KOPT-K1 (cell line): ENCODE results near the gene COL18A1.
"Not testable (repeated sequence)": the region's sequence is repeated elsewhere in the genome, so short reads cannot be mapped to it uniquely, and the experiment has no call there.

Experiments used
- H3K27ac ChIP-seq: fragments of 200-600 bp; sonication (generic); 2 replicates; pipeline ENCODE4 v1.5.1; 2016; ENCODE audit warnings: antibody characterized with exemption, mild to moderate bottlenecking, low read depth, low read length; ENCODE audit not compliant: poor library complexity, severe bottlenecking
- H3K36me3 ChIP-seq: fragments of 200-600 bp; sonication (generic); 2 replicates; pipeline ENCODE4 v1.5.1; 2017; ENCODE audit warnings: antibody characterized with exemption, mild to moderate bottlenecking, low read length, moderate library complexity; ENCODE audit not compliant: insufficient read depth
- H3K9me3 ChIP-seq: fragments of 200-600 bp; sonication (generic); 2 replicates; pipeline ENCODE4 v1.5.1; 2017; ENCODE audit warnings: antibody characterized with exemption, low read length, mild to moderate bottlenecking; ENCODE audit not compliant: insufficient read depth, poor library complexity, severe bottlenecking

Gene COL18A1

DNA sequence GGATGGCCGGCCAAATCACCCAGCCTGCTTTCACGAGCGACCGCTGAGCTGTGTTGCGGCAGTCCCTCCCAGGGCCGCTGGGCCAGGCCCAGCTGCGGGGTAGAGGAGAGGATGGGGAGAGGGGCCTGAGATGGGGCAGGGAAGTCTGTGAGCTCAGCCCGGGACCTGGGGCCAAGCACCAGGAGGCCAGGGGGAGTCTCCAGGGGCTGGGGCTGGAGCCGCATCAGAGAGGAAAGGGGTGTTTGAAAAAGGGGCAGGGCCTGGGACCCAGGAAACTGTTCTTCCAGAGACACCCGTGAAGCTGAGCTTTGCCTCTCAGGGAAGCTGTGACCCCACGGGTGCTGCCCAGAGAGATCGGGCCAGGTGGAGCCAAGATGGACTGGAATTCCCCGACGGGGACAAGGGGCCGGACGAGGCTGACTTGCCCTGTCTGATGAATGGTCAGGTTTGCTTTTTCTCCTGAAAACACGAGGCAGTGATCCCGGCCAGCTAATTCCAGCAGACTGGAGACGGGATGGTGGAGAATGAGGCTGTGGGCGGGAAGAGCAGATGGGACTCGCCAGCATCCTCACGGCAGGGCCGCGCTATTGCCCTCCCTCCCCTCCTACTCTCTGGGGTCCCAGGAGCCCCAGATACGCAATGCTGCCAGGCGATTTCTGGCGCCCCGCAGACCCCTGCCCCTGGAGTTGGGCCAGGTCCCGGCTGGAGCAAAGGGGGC is 40.3 kb upstream of the COL18A1 start:
- no peaks in the 10 kb centered on the region for H3K9me3 ChIP-seq
- no peak overlapping the region for H3K27ac ChIP-seq
- no peaks in the 10 kb centered on the region for H3K36me3 ChIP-seq

- Histone ChIP-seq H3K9me3 (no peaks in the 10 kb centered on the region), H3K27ac (no peak overlapping the region), H3K36me3 (no peaks in the 10 kb centered on the region)
These were observed 39.8 kb upstream of the COL18A1 start for GRCh38 chr21:45365186-45365607.

GRCh38 chr21:45365608-45366241 is 39.2 kb upstream of the COL18A1 start:
- Histone ChIP-seq H3K27ac (no peak overlapping the region), H3K36me3 (no peaks in the 10 kb centered on the region), H3K9me3 (no peaks in the 10 kb centered on the region)

DNA sequence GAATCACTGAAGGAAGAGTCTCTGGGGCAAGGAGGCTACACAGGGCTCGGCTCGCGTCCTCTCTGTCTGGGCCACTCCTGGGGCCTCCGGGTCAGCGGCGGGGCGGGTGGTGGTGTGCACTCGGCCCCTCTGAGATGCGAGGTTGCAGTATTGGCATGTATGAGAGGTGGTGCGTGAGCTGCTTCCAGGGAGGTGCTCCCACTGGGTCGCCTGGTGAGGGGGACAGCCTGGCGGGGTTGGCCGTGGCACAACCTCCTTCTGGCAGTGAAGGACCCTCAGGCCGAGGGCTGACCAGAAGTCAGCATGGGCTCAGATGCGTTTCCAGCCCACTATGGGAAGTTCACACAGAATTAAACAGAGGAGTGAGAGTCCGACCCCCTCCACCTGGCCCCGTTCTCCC is 38.5 kb upstream of the COL18A1 start:
- Histone ChIP-seq H3K9me3 (no peaks in the 10 kb centered on the region), H3K27ac (no peak overlapping the region), H3K36me3 (no peaks in the 10 kb centered on the region)

DNA sequence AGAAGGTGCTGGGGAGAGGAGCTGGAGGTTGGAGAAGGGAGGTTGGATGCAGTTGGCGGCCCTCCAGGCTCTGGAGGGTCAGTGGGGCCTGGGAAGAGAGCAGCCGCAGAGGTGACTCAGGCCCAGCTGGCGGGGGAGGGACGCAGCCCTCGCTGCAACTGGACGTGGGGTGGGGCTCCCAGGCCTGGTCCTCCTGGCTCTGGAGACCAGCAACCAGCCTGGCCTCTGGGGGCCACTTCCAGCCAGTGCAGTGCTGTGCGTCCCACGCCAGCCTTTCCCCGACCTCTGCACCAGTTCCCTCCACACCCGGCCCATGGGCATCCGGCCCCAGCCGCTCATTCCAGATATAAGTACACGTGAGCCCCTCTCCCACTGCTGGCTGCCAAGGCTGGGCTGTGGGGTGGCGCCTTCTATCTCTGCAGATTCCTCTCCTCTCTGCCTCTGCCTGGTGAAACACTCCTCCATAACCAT is 38.0 kb upstream of the COL18A1 start:
- Histone ChIP-seq H3K27ac (no peak overlapping the region), H3K9me3 (no peaks in the 10 kb centered on the region), H3K36me3 (no peaks in the 10 kb centered on the region)

GRCh38 chr21:45367402-45368351 is 37.3 kb upstream of the COL18A1 start:
- Histone ChIP-seq H3K36me3 (no peaks in the 10 kb centered on the region), H3K27ac (no peak overlapping the region), H3K9me3 (no peaks in the 10 kb centered on the region)

DNA sequence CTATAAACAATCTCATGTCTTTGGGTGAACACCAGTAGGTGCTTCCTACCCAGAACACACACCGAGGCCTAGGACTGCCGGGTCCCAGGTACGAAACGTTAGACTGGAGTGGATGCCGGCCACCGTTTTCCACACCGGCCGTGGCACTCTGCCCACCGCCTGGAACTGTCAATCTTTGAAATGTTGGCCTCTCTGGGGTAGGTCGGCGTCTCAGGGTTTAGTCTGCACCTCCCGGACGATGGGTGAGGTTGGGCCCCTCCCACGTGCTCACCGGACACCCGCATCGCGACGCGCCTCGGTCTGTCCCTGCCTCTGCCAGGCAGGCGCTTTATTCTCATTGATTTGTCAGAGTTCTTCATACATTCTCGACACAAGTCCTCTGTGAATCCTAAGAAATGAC is 35.9 kb upstream of the COL18A1 start:
- H3K27ac ChIP-seq, H3K36me3 ChIP-seq, H3K9me3 ChIP-seq: not testable (repeated sequence)

DNA sequence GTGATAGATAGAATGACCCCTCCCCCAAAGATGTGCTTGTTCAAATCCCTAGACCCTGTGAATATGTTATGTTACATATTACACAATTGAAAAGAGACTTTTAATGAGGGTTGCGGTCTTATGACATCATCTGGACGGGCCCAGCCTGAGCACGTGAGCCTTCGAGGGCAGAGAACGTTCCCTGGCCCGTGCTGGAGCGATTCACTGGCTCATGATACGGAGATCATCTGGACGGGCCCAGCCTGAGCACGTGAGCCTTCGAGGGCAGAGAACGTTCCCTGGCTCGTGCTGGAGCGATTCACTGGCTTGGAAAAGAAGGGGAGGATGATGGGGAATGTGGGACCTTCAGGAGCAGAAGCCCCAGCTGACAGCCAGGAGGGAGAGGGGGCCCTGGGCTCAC is 34.4 kb upstream of the COL18A1 start:
- Histone ChIP-seq H3K27ac (no peak overlapping the region), H3K36me3 (no peaks in the 10 kb centered on the region), H3K9me3 (no peaks in the 10 kb centered on the region)

GRCh38 chr21:45371081-45371480 is 33.9 kb upstream of the COL18A1 start:
- no peaks in the 10 kb centered on the region for H3K36me3 ChIP-seq
- no peak overlapping the region for H3K27ac ChIP-seq
- no peaks in the 10 kb centered on the region for H3K9me3 ChIP-seq

- Histone ChIP-seq H3K27ac (no peak overlapping the region), H3K9me3 (no peaks in the 10 kb centered on the region)
These were observed 33.3 kb upstream of the COL18A1 start for GRCh38 chr21:45371655-45372054.

DNA sequence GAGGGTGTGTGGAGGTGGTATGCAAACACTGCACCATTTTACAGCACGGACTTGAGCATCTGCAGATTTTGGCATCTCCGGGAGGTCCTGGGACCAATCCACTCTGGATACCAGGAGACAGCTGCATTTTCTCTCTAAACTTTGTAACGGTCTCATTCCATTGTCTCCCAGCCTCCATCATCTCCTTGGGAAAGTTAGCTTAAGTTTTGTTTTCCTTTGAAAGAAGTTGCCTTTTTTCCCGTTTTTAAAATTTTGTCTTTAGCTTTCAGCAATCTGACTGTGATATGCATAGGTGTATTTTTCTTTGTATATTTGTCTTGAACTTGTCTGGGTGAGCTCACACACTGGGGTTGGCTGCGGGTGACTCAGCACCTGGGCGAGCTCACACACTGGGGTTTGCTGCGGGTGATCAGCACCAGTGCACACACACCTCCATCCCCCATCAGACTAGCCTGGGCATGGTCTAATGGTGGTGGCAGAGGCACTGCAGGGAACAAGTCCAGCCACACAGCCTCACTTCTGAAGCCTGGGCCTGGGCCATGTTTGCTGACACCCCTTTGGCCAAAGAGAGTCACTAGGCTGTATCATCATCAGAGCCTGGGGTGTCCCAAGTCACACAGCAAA is 32.1 kb upstream of the COL18A1 start:
- Histone ChIP-seq H3K27ac (no peak overlapping the region), H3K9me3 (peaks cover 7% of the 10 kb centered on the region), H3K36me3 (no peaks in the 10 kb centered on the region)

More at GRCh38 chr21:45371655-45372054, 33.3 kb upstream of the COL18A1 start:
- no peaks in the 10 kb centered on the region for H3K36me3 ChIP-seq

GRCh38 chr21:45373991-45374816 is 30.8 kb upstream of the COL18A1 start:
- Histone ChIP-seq H3K9me3 (peaks cover 7% of the 10 kb centered on the region), H3K27ac (no peak overlapping the region), H3K36me3 (no peaks in the 10 kb centered on the region)

DNA sequence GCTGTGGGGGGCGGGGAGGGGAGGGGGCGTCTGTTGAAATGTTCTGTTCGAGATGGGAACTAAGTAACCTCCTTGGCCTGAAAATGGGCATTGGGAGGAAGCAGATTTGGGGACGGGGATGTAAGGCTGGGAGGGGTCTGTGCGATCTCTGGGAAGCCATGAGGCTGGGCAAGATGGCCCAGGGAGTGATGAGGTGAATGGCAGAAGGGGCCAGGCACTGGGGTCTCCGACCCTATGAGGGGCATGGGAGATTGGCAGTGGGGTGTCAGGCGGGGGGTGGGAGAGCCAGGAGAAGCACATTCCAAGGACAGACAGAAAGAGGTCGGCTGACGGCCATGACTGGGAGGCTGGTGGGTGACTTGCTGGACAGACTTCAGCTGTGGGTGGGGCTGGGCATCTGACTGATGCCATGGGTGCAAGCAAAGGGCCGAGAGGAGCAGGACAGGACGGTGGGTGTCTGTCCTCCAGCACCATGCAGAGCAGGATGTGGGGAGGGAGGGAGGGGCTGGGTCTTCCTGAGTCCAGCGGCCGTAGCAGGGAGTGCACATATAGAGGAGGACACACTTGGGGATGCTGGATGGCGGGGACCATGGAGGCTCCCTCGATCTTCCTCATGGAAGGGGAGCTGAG is 30.0 kb upstream of the COL18A1 start:
- H3K36me3 ChIP-seq, result no peaks in the 10 kb centered on the region
- H3K9me3 ChIP-seq, result peaks cover 7% of the 10 kb centered on the region
- H3K27ac ChIP-seq, result no peak overlapping the region
